Activated T-cell treated with anti-CD3 and anti-CD28 coated beads, Interleukin-2, amount 50 U/mL, for 24 hours (primary cell): ENCODE measurements around the gene RUBCNL.
"Not testable (repeated sequence)": the region's sequence is repeated elsewhere in the genome, so short reads cannot be mapped to it uniquely, and the experiment has no call there.

Source experiments
- DNase-seq: peaks from one replicate; pipeline ENCODE4 v3.0.0-alpha.2; 2020
- H3K27ac Mint-ChIP-seq: 2 replicates; pipeline ENCODE4 v1.8.0; 2020; ENCODE audit warnings: mild to moderate bottlenecking, mixed read lengths
- H3K27me3 Mint-ChIP-seq: 2 replicates; pipeline ENCODE4 v1.8.0; 2020; ENCODE audit warnings: mixed read lengths
- H3K36me3 Mint-ChIP-seq: 2 replicates; pipeline ENCODE4 v1.8.0; 2020; ENCODE audit warnings: low read depth, mixed read lengths
- H3K4me1 Mint-ChIP-seq: 2 replicates; pipeline ENCODE4 v1.8.0; 2020; ENCODE audit warnings: low read depth, mixed read lengths
- H3K4me3 Mint-ChIP-seq: 2 replicates; pipeline ENCODE4 v1.8.0; 2020; ENCODE audit warnings: mild to moderate bottlenecking, moderate library complexity, mixed read lengths
- H3K9me3 Mint-ChIP-seq: 2 replicates; pipeline ENCODE4 v1.8.0; 2020; ENCODE audit warnings: mixed read lengths

RUBCNL gene

DNA sequence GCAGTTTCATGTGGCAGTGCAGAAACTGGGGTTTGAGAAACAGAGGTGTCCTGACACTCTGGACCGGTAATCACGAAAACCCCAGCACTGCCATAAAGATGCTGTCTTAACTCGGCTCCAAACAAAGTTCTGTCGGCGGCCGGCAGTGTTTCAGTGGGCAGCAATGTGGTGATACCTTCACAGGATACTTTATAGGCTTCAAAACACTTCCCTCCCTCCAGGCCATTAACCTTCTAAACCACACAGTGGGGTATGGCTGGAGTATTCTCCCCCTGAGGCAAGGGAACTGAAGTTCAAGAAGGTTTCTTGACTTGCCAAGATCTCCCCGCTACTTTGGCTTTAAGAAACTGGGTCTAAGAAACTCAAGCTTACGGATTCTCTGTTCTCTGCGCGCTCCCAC is 1.1 kb downstream of the RUBCNL start:
- Mint-ChIP-seq H3K36me3 (no peaks in the 10 kb centered on the region), H3K27ac (no peak overlapping the region), H3K9me3 (no peaks in the 10 kb centered on the region), H3K4me3 (peak overlapping the region; percentile 82), H3K27me3 (peaks cover 60% of the 10 kb centered on the region), H3K4me1 (peaks cover 30% of the 10 kb centered on the region)
- no peak for DNase-seq

DNA sequence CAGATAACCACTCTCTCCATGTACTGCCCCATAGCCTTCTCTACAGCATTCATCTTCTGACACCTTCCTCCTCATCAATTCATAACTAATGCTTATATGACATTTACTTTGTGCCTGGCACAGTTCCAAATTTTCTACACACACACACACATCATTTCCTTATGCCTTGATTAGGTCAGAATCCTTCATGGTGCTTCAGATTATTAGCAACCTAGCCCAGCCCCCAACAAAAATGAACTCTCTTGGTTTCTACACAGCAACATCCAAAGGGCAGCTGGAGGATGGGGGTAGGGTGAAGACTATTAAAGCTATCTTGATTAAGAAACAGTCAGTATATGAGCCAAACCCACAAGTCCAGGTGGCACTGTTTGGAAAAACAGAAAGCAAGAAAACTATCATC is 3.7 kb downstream of the RUBCNL start:
- no peak overlapping the region for H3K27ac Mint-ChIP-seq
- no peak for DNase-seq
- peaks cover 58% of the 10 kb centered on the region for H3K27me3 Mint-ChIP-seq
- H3K36me3 Mint-ChIP-seq = no peaks in the 10 kb centered on the region
- no peaks in the 10 kb centered on the region for H3K9me3 Mint-ChIP-seq
- H3K4me3 Mint-ChIP-seq = no peak overlapping the region
- H3K4me1 Mint-ChIP-seq = peaks cover 15% of the 10 kb centered on the region

DNA sequence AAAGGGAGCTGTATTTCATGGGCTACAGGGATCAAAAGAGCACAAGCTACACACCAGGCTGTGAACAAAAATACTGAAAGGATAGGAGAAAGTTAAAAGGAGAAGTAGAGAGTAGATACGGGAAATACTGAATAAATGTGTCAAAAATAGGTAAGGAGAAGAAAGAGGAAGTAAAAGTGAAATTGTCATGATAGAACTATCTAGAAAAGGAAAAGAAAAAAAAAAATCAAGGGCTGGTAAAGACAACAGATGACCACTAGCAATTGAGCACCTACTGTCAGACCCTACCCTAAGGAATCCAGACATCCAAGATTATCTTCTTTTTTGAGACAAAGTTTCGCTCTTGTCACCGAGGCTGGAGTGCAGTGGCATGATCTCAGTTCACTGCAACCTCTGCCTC is 4.8 kb downstream of the RUBCNL start:
- Mint-ChIP-seq H3K27ac (no peak overlapping the region), H3K27me3 (peaks cover 49% of the 10 kb centered on the region), H3K36me3 (no peaks in the 10 kb centered on the region), H3K4me3 (no peak overlapping the region), H3K9me3 (no peaks in the 10 kb centered on the region), H3K4me1 (peaks cover 9% of the 10 kb centered on the region)
- no peak for DNase-seq

DNA sequence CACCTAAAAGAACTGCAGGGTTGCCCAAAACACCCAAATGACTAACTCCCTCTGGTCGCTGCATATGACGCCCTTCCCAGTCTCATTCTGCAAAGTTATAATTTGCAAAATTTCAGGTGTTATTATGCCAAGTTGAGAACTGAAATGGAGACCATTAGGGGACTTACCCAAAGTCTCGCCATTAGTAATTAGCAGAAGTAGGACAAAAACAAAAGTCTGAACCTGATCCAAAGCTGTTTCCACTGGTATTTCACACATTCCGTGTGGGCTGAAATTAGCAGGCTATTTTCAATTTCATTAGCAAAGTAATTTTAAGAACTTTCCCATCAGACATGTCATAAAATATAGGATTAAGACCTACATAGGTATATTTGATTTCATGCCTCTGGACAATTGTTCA is 6.8 kb downstream of the RUBCNL start:
- Mint-ChIP-seq H3K9me3 (no peaks in the 10 kb centered on the region), H3K27ac (no peak overlapping the region), H3K4me1 (no peaks in the 10 kb centered on the region), H3K36me3 (no peaks in the 10 kb centered on the region), H3K27me3 (peaks cover 30% of the 10 kb centered on the region), H3K4me3 (no peak overlapping the region)
- DNase-seq = no peak

DNA sequence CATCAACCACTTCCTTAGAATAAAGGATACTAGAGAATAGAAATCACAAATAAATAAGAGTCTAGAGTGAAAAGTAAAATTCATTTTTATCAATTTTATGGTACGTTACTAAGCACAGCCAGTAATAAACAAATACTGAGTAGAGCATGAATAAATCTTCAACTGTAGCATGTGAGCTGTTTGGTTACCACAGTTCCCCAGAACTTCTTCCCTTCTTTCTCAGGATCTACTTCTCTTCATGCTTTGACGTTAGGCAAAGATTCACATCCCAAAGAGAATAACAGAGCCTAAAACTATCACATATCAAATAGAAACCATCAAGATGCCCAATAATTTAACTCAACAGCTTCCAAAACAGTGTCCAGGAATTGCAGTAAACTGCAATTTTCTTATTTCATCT is 7.4 kb downstream of the RUBCNL start:
- H3K27me3 Mint-ChIP-seq = peaks cover 24% of the 10 kb centered on the region
- no peaks in the 10 kb centered on the region for H3K9me3 Mint-ChIP-seq
- peaks cover 2% of the 10 kb centered on the region for H3K4me1 Mint-ChIP-seq
- no peak for DNase-seq
- no peak overlapping the region for H3K27ac Mint-ChIP-seq
- no peaks in the 10 kb centered on the region for H3K36me3 Mint-ChIP-seq
- H3K4me3 Mint-ChIP-seq = no peak overlapping the region

DNA sequence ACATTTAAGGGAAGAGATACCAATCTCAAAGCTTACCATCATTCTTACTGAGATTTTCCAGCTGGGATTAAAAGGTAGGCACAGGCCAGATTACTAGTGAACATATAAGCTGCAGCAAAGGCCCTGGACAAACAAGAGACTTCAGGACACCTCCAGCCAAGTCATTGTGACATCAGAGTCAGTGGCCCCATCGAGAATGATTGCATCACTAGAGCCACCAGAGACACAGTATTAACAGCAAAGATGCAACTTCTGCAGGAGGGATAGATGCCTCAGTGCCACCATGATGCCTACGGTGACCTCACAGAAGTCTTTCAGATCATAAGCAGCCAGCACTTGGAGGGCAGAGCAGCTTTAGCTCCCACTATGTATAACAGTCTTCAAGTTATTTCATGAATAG is 8.6 kb downstream of the RUBCNL start:
- no peak for DNase-seq
- no peak overlapping the region for H3K4me3 Mint-ChIP-seq
- no peak overlapping the region for H3K27ac Mint-ChIP-seq
- no peaks in the 10 kb centered on the region for H3K36me3 Mint-ChIP-seq
- H3K27me3 Mint-ChIP-seq = peaks cover 16% of the 10 kb centered on the region
- peaks cover 3% of the 10 kb centered on the region for H3K4me1 Mint-ChIP-seq
- H3K9me3 Mint-ChIP-seq = no peaks in the 10 kb centered on the region

DNA sequence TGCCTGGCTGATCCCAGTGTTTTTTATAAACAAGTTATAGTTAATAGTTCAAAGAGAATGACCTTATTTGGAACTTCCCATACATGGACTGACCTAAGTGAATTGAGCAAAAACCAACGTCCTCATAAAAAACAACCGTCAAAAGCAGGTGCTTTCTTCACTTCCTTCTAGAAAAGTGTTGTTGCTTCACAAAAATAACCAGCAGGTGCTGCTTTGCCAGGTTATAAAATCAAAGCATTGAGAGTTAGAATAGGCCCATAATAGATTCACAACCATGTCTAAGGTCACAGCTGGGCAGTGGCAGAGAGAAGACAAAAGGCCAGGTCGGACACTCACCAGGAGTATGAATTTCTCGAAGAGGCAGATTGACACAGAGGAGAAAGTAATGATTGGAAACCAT is 9.5 kb downstream of the RUBCNL start:
- DNase-seq = no peak
- Mint-ChIP-seq H3K27ac (no peak overlapping the region), H3K4me1 (peaks cover 3% of the 10 kb centered on the region), H3K27me3 (peaks cover 12% of the 10 kb centered on the region), H3K9me3 (no peaks in the 10 kb centered on the region), H3K36me3 (no peaks in the 10 kb centered on the region), H3K4me3 (no peak overlapping the region)

DNA sequence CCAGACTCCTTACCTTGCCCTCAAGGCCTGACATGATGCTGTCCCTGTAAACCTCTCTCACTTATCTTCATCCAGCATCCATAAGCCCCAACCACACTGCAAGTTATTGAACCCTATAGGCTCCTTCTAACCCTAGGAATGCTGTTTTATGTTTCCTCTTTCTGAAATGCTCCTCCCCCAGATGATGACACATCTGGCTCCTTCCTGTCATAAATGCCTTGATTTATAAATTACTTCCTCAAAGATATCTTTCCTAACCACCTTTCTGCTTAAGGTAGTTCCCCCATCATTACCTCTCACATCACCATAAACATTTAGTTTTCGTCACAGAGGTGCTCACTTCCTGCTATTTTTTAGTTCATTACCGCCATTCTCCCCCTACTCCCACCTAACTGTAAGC is 12.3 kb downstream of the RUBCNL start:
- no peak for DNase-seq
- Mint-ChIP-seq H3K27ac (no peak overlapping the region), H3K4me3 (no peak overlapping the region), H3K9me3 (no peaks in the 10 kb centered on the region), H3K27me3 (peaks cover 1% of the 10 kb centered on the region), H3K4me1 (peaks cover 7% of the 10 kb centered on the region), H3K36me3 (no peaks in the 10 kb centered on the region)

DNA sequence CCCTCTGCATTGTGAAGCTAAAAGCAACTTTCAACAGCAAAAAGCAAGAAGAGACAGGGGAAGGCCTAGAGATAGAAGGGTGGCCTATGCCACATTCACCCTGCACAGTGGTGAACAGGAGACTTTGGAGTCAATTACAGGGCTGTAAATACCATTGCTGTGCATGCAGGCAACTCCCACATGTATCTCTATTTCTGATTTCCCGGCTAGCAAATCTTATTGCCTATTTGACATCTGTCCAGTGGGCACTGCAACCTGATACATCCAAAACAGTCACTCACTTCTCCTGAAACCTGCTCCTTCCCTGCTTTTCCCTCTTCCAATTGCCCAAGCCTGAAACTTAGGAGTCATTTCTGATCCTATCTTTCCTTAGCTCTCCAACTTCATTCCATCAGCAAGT is 13.4 kb downstream of the RUBCNL start:
- H3K36me3 Mint-ChIP-seq = no peaks in the 10 kb centered on the region
- DNase-seq = no peak
- no peak overlapping the region for H3K4me3 Mint-ChIP-seq
- peaks cover 12% of the 10 kb centered on the region for H3K4me1 Mint-ChIP-seq
- H3K27ac Mint-ChIP-seq = no peak overlapping the region
- no peaks in the 10 kb centered on the region for H3K27me3 Mint-ChIP-seq
- no peaks in the 10 kb centered on the region for H3K9me3 Mint-ChIP-seq

DNA sequence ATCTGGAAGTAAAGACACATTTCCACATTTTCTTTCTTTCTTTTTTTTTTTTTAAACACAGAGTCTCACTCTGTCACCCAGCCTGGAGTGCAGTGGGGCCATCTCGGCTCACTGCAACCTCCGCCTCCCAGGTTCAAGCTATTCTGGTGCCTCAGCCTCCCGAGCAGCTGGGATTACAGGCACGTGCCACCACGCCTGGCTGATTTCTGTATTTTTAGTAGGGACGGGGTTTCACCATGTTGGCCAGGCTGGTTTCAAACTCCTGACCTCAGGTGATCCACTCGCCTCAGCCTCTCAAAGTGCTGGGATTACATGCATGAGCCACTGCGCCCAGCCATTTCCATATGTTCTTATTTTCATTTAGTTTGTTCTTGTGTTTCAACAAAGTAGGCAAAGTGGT is 14.1 kb downstream of the RUBCNL start:
- not testable (repeated sequence) for H3K27me3 Mint-ChIP-seq, H3K4me3 Mint-ChIP-seq, DNase-seq

DNA sequence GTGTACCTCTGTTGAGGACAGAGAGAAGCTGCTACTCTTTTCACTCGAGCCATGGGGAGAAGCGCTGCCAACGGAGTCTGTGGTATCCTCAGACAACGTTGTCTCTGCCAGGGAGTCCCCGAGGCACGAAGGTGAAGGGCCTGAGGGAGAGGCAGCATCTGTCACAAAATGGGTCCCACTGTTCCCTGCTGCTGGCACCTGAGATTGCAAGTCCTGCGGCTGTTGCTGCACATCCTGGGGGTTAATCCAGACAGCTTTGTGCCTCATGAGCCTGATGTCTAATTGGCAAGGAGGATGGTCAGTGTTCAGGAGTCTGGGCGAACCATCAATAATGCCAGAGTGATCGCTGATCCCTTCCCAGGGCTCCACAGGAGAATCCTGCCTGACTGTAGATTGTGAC is 15.0 kb downstream of the RUBCNL start:
- Mint-ChIP-seq H3K4me3 (no peak overlapping the region), H3K9me3 (no peaks in the 10 kb centered on the region), H3K27me3 (no peaks in the 10 kb centered on the region), H3K4me1 (peaks cover 16% of the 10 kb centered on the region), H3K36me3 (no peaks in the 10 kb centered on the region), H3K27ac (no peak overlapping the region)
- no peak for DNase-seq

More for the DNA sequence above, 14.1 kb downstream of the RUBCNL start:
- H3K9me3 Mint-ChIP-seq, H3K27ac Mint-ChIP-seq, H3K36me3 Mint-ChIP-seq: not testable (repeated sequence)
- peaks cover 12% of the 10 kb centered on the region for H3K4me1 Mint-ChIP-seq

DNA sequence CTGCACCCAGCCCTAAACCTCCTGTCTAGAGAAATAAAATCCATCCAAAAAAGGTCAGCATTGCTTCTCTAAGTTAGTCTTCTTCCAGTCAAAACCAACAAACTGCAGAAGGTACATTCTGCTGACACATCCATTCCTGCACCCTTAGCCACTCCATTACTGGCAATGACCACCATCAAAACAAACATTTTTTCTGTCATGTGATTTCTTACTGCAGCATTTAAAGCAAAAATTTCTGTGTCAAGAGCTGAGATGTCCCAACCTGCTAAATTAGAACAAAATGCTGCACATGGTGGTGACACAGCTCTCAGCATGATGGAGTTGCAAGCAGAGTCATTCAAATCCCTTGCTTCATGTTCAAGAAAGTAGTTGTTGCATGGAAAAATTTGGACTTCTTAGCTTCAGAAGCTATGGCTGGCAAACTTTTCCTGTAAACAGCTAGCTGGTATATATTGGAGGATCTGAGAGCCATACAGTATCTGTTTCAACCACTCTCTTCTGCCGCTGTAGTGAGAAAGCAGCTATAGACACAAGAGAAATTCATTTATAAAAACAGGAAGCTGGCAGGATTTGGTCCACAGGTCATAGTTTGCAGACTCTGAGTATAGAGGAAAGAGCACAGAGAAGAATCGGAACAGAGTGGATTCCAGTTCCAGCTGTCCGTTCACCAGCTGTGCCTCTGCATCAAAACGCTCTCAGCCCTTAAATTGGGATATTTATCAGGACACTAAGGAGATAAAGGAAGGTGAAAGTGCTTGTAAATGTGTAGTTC is 17.4 kb downstream of the RUBCNL start:
- Mint-ChIP-seq H3K27me3 (no peaks in the 10 kb centered on the region), H3K4me3 (no peak overlapping the region), H3K36me3 (no peaks in the 10 kb centered on the region), H3K27ac (no peak overlapping the region), H3K9me3 (no peaks in the 10 kb centered on the region), H3K4me1 (peaks cover 15% of the 10 kb centered on the region)
- DNase-seq = no peak

DNA sequence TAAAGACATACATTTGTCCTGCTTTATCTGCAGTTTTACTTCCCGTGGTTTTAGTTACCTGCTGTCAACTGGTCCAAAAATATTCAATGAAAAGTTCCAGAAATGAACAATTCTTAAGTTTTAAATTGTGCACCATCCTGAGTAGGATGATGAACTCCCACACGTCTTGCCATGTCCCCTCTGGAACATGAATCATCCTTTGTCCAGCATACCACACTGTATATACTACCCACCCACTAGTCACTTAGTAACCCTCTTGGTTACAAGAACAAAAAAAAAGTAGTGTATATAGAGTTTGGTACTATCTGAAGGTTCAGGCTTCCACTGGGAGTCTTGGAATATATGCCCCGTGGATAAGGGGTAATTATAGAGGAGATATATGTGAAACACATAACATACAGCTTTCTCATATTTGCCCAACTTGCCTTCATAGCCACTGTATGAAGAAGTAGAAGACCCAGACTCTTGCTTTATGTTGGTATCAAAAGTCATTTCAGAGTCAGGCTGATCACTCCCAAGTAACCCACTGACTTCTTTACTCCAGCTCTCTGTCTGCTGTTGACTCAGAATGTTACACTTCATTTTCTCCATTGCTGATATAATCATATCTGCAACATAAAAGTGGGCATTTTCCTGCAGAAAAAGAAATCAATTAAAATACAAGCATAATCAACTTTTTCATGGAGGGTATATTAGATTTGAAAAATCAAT is 19.3 kb downstream of the RUBCNL start:
- Mint-ChIP-seq H3K9me3 (no peaks in the 10 kb centered on the region), H3K36me3 (no peaks in the 10 kb centered on the region), H3K27ac (no peak overlapping the region), H3K4me1 (peaks cover 13% of the 10 kb centered on the region), H3K27me3 (no peaks in the 10 kb centered on the region), H3K4me3 (no peak overlapping the region)
- DNase-seq = no peak

DNA sequence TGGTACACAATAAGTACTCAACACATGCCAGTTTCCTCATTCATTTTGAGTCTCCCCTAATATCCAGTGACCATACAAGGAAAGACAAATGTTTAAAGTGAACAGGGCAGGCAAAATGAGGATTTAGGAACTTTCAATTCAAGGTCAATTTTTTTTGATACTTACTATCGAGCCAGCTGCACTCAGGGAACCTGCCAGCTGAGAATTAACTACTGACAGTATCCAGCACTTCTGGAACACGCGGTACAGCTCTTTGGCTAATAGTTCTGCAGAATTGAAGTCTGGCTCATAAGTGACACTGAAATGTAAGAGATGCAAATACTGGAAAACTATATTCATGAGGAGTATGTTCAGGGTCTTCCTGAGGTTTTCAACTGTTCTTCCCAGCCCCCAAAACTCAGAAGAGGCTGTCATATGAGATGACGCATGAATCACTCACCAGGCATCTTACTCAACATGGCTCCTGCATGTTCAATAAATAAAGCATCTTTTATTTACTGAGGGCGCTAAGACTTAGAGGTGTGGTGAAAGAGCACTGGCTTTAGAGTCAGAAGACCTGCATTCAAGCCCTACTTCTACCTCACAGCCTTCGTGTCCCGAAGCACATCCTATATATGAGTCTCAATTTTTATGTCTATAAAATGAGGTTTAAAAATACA is 25.6 kb downstream of the RUBCNL start:
- H3K9me3 Mint-ChIP-seq = no peaks in the 10 kb centered on the region
- no peaks in the 10 kb centered on the region for H3K4me1 Mint-ChIP-seq
- DNase-seq = no peak
- no peak overlapping the region for H3K27ac Mint-ChIP-seq
- peaks cover 3% of the 10 kb centered on the region for H3K27me3 Mint-ChIP-seq
- no peaks in the 10 kb centered on the region for H3K36me3 Mint-ChIP-seq
- no peak overlapping the region for H3K4me3 Mint-ChIP-seq

DNA sequence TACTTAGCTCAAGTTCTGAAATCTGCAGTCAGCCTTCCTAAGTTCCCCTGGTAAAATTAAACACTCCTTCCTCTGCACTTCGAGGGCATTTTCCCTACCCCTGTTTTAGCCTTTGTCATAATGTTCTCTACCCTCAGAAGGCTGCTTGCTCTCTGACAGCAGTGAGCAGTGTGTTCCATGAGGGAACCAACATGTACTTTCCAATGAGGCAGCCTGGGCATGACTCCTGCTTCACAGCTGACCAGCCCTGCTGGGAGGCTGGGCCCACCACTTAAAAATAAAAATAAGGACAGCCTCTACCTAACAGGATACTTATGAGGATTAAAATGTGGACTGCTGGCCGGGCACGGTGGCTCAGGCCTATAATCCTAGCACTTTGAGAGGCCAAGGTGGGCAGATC is 26.4 kb downstream of the RUBCNL start:
- Mint-ChIP-seq H3K9me3 (no peaks in the 10 kb centered on the region), H3K36me3 (no peaks in the 10 kb centered on the region), H3K4me3 (no peak overlapping the region), H3K27ac (no peak overlapping the region), H3K27me3 (peaks cover 3% of the 10 kb centered on the region), H3K4me1 (peaks cover 6% of the 10 kb centered on the region)
- DNase-seq = no peak
